ENCODE data around the gene ERP44. TPM values are rescaled to one million over a fixed set of nuclear protein-coding genes. Genes with fewer than 3 reads are reported as not detected.

Gene ERP44
- total RNA-seq (2014; rRNA removed; shearing (Covaris generic)): 9.7 and 10.2 TPM in 2 replicates

DNA sequence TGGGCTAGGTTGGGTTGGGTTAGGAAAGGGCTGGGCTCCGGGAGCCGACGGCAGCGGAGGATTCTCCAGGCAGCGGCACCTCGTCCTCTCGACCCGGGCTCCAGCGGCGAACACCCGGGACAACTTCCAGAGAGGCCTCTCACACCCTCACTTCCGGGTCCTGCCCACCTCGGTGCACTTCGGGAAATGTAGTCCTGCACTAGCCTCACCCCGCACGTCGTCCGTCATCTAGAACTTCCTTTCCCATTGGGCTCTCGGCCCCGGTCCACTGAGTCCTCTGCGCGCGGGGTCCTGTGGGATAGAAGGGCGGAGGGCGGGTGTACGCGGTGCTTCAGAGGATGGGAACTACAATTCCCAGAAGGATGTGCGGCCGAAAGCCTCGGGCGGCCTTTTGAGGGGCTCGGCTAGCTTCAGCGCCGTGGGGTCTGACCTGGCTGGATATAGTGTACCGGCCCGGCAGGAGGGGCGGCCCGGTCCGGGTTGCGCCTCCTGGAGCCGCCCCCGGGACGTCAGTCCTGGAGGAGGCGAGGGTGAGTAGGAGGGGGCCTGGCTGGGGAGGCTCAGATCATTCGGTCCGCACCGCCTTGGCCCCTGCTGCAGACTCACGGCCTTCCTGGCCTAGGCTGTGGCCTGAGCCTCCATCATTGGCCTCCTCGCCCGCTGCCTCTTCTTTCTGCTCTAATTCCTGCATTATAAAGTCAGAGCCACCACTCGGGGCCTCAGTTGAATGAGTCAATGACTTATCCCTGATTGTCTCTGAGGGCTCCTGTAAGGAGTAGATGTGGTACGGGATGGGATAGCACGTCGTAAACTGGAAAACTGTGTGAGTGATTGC lies at the start of gene ERP44, which contains the start of gene INVS:
Gene ERP44 (minus strand): TSS at position 114 of the 835 bp plus-strand sequence. CDS start 160 bp downstream, outside the sequence.
Gene INVS (plus strand): TSS at position 357 of the 835 bp plus-strand sequence. CDS start 5,279 bp downstream, outside the sequence.

Small RNAs within 50 kb of the gene (small RNA-seq; reads per million reads assigned to genes)
- gene RN7SL75P: not detected

Other genes with a start within 250 kb of the ERP44 start
- 15.7 and 17.8 TPM in 2 replicates for gene STX17, start 192.3 kb downstream of the ERP44 start, total RNA-seq (2014; rRNA removed; shearing (Covaris generic))
- gene INVS, start 243 bp upstream of the ERP44 start, total RNA-seq (2014; rRNA removed; shearing (Covaris generic)): 19.8 and 21.0 TPM in 2 replicates

Data from A375 (cell line).